GM19193 (cell line): ENCODE measurements around the gene HSD3B1.

Experiments used
- POLR2A ChIP-seq: IDR thresholded peaks from 4 replicates; pipeline ENCODE4 v1.6.1; 2011; ENCODE audit not compliant: insufficient read depth, insufficient read length; ENCODE audit errors: extremely low read depth

Gene HSD3B1

DNA sequence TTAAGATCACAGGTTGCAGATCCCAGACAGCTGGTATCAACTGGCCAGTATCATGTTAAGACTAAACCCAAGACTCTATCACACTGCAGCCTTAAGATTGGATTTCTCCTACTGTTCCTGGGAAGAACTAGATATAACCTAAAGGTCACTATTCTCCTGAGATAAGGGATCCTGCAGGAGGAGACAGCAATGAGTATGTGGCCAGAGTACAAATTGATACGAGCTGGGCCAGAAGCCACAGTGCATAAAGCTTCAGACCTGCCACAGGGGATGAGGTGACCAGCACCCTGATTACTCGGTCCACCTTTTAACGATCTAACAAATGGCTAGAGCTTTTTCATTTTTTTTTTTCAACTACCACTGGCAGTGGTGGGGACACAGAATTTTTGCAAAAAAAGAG, 31.0 kb downstream of the HSD3B1 start:
- no peak for TF ChIP-seq POLR2A

GRCh38 chr1:119539636-119540035, 32.6 kb downstream of the HSD3B1 start:
- no peak for TF ChIP-seq POLR2A

DNA sequence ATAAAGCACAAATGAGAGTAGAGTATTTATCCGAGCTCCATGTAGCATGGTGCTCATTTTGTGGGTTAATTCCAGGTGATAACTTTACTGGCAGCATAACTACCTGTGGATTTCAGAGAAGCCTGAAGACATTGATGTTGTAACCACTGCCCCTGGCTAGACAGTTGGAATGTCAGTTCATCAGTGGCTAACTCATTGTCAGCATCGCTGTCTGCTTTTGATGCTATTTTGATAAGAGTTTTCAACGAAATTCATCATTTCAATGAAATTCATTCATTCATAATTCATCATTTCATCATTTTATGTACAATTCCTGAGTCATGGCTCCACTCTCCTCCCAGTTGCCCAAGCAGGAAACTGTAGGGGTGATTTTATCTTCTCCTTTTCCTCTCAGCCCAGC, 34.4 kb downstream of the HSD3B1 start:
- no peak for TF ChIP-seq POLR2A

DNA sequence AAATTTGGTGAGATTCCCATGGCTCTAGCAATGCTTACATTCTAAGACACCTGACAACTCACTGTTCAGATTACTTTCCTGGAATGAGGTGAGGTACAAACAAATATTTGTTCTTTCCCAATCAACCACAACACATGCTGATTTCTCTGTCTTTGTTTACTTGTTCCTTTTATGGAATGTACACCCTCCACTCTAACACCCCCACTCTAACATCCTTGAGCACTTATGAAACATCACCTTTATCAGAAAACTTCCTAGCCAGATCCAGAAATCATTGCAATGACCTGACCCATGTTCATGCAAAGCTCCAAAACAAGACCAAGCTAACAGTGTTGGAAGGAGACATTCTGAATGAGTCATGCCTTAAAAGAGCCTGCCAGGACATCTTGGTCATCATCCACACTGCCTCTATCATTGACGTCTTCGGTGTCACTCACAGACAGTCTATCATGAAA, 35.5 kb downstream of the HSD3B1 start:
- no peak for TF ChIP-seq POLR2A

DNA sequence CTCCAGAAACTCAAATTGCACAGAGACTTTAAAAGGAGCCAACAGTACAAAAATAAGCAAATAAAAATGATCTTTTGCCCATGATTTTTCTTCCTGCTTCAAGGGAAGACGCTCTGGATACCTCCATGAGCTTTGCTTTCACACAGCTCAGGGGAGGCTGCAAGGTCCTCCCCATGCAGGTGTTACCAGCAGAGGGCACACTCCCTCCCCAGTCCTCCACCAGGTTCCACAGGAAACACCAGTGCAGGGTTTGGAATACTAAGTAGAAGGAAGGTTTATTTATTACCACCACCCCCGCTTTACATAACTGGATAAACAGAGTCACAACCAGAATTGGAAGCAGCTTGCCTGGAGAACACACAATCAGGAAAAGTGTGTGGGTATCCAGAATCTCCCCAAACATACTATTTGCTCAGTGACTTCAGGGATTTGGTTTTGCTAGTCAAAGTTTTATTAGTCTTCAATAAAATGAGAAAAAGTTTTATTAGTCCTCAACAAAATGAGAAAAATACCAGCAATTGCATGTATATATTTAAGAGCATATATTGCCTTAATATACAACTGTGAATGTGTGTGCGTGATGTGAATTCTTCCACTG, 37.3 kb downstream of the HSD3B1 start:
- TF ChIP-seq POLR2A: no peak

DNA sequence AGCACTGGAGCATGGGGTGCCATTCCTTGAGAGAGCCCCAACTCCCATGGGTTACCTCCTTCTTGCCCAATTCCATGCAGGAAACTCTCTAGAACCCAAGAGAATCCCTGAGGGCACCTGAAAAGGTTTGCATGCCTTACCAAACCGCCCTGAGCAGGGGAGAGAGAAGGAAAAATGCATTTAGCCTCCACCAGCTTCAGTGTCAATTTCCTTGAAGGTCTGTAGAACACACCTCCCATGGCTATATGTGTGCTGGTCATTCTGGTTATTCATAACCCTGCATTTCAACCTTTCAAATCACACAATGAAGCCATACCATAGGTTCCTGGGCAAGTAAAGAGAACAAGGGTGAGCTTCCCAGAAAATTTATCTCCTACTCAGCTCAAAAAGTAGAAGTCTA, 39.6 kb downstream of the HSD3B1 start:
- TF ChIP-seq POLR2A: no peak

DNA sequence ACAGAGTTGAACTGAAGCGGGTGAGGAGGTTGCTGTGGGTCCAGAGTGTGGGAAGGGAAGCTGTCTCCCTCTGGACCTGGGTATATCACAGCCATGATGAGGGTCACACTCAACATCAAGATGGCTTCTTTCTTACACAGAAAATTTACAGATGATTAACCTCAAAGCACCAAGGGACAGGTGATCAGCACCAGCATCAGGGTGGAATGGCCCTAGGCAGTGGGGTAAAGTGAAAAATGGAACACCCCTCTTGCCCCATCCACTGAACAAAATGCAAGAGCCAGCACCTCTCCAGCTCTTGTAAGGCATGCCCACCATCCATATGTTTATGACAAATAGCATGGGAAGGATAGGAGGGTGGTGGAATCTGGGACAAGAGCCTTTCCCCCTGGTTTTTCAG, 40.3 kb downstream of the HSD3B1 start:
- no peak for TF ChIP-seq POLR2A

DNA sequence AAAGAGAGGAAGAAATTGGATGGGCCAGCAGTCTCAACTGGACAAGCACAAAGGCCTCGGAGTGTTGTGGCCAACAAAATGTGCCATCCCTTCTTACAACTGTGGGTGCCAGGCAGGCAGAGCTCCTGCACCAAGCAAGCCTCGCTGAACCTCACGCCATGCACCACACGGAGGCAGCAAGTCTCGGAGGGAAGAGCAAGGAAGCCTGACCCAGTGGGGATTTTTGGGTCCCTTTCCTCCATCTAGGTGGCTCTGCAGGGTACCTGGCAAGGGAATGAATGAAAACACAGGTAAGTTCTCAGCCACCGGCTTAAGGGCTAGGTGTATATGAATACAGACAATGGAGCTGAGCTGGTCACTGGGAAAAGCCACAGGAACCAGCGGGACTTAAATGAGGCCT, 40.8 kb downstream of the HSD3B1 start:
- TF ChIP-seq POLR2A: no peak

GRCh38 chr1:119549719-119550132, 42.7 kb downstream of the HSD3B1 start:
- TF ChIP-seq POLR2A: no peak

DNA sequence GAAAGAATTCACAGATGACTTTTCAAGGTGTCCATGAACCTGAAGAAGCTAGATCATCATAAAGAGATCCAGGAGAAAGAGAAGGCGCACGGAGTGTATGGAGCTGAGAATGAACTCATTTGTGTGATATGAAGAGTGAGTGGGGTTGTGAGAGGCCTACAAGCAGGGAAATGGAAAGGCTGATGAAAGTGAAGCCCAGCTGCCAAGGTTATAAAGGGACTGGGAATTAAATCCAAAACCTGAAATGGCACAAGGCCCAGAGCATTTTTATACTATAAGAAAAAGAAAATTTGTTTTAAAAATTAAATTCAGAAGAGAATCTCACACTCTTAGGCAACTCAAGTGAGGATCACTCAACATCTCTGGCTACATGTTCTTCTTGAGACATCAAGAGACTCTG, 43.4 kb downstream of the HSD3B1 start:
- TF ChIP-seq POLR2A: no peak

DNA sequence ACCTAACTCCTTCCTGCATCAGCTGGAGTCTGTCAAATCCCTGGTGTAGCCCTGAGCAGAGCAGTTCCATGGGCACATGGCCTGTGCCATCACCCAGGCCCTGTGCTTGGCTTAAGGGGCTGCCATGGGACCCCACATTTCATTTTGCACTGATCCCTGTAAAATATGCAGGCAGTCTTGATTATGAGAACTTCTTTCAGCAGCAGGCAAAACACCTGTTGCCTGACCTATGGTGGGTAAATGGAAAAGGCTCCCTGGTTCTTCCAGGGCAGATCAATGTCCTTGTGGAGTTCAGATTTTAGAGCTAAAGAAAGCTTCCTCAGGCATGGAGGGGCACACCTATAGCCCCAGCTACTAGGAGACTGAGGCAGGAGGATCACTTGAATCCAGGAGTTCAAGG, 44.2 kb downstream of the HSD3B1 start:
- TF ChIP-seq POLR2A: no peak

DNA sequence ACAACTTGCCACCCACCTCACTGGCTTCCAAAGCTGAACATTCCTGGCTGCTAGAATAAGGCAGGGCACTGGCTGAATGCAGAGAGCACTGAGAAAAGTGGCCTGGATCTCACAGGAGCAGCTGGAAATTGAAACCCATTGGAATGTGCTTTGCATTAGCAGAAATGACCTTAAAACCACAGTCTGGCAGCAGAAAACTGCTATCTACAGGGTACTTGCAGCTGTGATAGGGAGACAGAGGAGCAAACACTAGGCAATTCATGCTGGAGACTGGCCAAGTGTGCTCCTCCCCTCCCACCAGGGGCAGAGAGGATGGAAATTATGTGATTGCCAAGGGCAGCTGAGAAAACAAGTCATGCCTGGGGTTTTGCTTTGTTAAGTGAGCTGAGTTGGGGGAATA, 47.2 kb downstream of the HSD3B1 start:
- TF ChIP-seq POLR2A: no peak

- TF ChIP-seq POLR2A: no peak
Measured at GRCh38 chr1:119556423-119556822, 49.4 kb downstream of the HSD3B1 start.

DNA sequence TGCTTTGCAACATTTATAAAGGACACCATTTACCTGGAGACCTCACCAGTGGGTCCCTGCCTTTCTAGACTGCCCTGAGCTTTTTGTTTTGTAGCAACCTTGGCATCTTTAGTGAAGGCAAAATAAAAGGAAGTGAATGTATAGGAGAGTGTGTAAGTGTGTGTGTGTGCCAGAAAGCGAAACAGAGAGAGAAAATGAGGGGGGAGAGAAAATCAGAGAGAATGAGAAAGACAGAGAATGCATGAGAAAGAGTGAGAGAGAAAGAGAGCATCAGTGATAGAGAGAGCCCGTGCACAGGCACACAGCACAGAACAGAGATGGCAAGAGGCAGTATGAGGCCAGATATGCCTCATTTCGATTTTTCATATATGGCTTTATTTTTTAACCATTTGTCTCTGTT, 57.5 kb downstream of the HSD3B1 start:
- no peak for TF ChIP-seq POLR2A
